Iris pigment epithelial cell (primary cell): Measurements from ENCODE around the gene ANKIB1.

Experiments used
- DNase-seq: peaks from one replicate; pipeline ENCODE4 v3.0.0-alpha.2; 2011; ENCODE audit warnings: low read depth

Gene ANKIB1

GRCh38 chr7:92268921-92269320, 23.1 kb downstream of the ANKIB1 start:
- no peak for DNase-seq

- DNase-seq = no peak
Measured at GRCh38 chr7:92275327-92275726, 29.6 kb downstream of the ANKIB1 start.

- no peak for DNase-seq
Measured at GRCh38 chr7:92276460-92276864, 30.7 kb downstream of the ANKIB1 start.

GRCh38 chr7:92279396-92280031, 33.7 kb downstream of the ANKIB1 start:
- DNase-seq = no peak

- no peak for DNase-seq
Measured at GRCh38 chr7:92281031-92281430, 35.3 kb downstream of the ANKIB1 start.

GRCh38 chr7:92282221-92282814, 36.5 kb downstream of the ANKIB1 start:
- DNase-seq = no peak

GRCh38 chr7:92282930-92283329, 37.2 kb downstream of the ANKIB1 start:
- DNase-seq = no peak

GRCh38 chr7:92289321-92289720, 43.5 kb downstream of the ANKIB1 start:
- DNase-seq = no peak

- DNase-seq = no peak
Measured at GRCh38 chr7:92292981-92293380, 47.2 kb downstream of the ANKIB1 start.

- peak; percentile 28 for DNase-seq
Measured at GRCh38 chr7:92293896-92294590, 48.3 kb downstream of the ANKIB1 start.

- peak; percentile 13 for DNase-seq
Measured at GRCh38 chr7:92295391-92295790, 49.6 kb downstream of the ANKIB1 start.

GRCh38 chr7:92296235-92296634, 50.5 kb downstream of the ANKIB1 start:
- no peak for DNase-seq

- DNase-seq = no peak
Measured at GRCh38 chr7:92296880-92297445, 51.2 kb downstream of the ANKIB1 start.

GRCh38 chr7:92297736-92298135, 52.0 kb downstream of the ANKIB1 start:
- DNase-seq = no peak

GRCh38 chr7:92303761-92304160, 58.0 kb downstream of the ANKIB1 start:
- DNase-seq = no peak

GRCh38 chr7:92304406-92304893, 58.7 kb downstream of the ANKIB1 start:
- no peak for DNase-seq

GRCh38 chr7:92306153-92306552, 60.4 kb downstream of the ANKIB1 start:
- DNase-seq = peak; percentile 31

- DNase-seq = no peak
Measured at GRCh38 chr7:92313055-92313454, 67.3 kb downstream of the ANKIB1 start.

- no peak for DNase-seq
Measured at GRCh38 chr7:92319243-92319642, 73.5 kb downstream of the ANKIB1 start.

GRCh38 chr7:92325173-92325572, 79.4 kb downstream of the ANKIB1 start:
- DNase-seq = no peak

- peak; percentile 45 for DNase-seq
Measured at GRCh38 chr7:92325858-92326257, 80.1 kb downstream of the ANKIB1 start.

- no peak for DNase-seq
Measured at GRCh38 chr7:92330835-92331438, 85.2 kb downstream of the ANKIB1 start.

- DNase-seq = no peak
Measured at GRCh38 chr7:92331508-92331907, 85.7 kb downstream of the ANKIB1 start.
